PC-9 (cell line): ENCODE data around the gene ZNF652.

Source experiments
- EZH2 ChIP-seq: fragments of 200-600 bp; sonication (generic); IDR thresholded peaks from 2 replicates; pipeline ENCODE4 v1.8.0; 2017; ENCODE audit warnings: antibody characterized with exemption, low read depth
- TF ChIP-seq, protein P1 (sequence below): fragments of 200-600 bp; sonication (generic); conservative IDR thresholded peaks from 2 replicates; pipeline ENCODE4 v1.6.1; 2017; ENCODE audit warnings: mixed run types, antibody characterized with exemption, mild to moderate bottlenecking, moderate library complexity

DNA sequence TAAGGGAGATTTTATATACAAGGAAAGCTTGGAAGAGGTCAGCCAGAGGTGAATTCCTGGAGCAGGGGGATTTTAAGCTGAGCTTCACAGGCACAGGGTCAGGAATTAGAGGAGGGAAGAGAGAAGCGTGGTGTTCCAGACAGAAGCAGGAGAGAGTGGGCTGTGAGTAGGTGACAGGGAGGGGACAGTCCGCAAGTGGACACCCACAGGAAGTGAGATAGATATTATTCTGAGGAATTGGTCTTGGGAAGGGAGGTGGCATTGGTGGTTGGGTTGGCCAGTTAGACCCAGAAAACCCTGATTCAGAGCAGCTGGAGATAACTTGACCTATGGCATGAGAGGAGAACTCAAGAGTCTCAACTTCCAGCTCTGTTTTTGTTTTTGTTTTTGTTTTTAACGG is 37.9 kb upstream of the ZNF652 start:
- TF ChIP-seq, protein P1, sequence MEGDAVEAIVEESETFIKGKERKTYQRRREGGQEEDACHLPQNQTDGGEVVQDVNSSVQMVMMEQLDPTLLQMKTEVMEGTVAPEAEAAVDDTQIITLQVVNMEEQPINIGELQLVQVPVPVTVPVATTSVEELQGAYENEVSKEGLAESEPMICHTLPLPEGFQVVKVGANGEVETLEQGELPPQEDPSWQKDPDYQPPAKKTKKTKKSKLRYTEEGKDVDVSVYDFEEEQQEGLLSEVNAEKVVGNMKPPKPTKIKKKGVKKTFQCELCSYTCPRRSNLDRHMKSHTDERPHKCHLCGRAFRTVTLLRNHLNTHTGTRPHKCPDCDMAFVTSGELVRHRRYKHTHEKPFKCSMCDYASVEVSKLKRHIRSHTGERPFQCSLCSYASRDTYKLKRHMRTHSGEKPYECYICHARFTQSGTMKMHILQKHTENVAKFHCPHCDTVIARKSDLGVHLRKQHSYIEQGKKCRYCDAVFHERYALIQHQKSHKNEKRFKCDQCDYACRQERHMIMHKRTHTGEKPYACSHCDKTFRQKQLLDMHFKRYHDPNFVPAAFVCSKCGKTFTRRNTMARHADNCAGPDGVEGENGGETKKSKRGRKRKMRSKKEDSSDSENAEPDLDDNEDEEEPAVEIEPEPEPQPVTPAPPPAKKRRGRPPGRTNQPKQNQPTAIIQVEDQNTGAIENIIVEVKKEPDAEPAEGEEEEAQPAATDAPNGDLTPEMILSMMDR = no peak
- TF ChIP-seq EZH2 = no peak
